Skin of body (tissue), 2 donors: Measurements from ENCODE around the gene LIMS1. TPM values are rescaled to one million over a fixed set of nuclear protein-coding genes. Genes with fewer than 3 reads are reported as not detected.
"Not testable (repeated sequence)": the region's sequence is repeated elsewhere in the genome, so short reads cannot be mapped to it uniquely, and the experiment has no call there.

Experiments used
- DNase-seq: peaks from one replicate; lab custom pipeline; 2025; lab: John Stamatoyannopoulos, UW
- total RNA-seq: library from RNA; depleted of rRNA; stranded (reverse); fragments of >200 nt; gene quantifications from one replicate; pipeline ENCODE4 v1.2.3, GENCODE V29; 2014

The LIMS1 gene
- total RNA-seq, 1 donor from 2014 or later = 48.0 TPM

DNA sequence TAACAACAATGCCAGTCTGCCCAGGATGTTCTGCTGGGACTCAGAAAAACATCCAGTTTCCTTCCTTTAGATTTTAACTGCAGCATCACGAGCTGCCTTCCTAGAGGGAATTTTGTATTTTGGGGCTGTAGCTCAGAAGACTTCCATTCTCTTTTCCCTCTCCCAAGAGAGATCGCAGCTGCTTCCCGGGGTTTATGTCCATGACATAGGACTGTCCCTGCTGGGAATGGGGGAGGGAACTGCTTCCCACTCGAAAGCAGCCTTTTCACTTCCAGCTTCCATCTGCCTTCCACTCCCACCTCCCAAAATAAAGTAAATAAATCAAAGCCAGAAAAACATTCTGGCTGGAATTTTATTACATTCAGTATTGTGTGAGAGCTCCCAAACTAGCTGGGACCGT lies 52.4 kb downstream of the LIMS1 start:
- DNase-seq = peak; percentile 57

DNA sequence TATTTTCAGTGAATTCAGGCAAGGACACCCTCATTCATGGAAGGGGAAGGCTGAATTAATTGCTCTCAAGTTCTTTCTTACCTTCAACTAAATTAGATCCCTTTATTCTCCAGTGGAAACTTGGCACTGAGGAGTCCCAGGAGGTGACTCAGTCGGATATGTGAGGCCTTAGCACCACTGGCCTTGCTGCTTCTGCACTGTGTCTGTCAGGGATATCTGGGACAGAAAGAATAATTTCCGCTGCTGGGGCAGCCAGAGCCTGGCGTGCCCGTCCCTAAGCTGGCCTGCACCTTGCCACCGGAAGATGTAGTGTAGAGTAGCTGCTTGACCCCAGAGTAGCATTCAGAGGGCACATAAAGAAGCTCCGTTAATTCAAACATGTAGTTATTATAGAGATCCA lies 53.4 kb downstream of the LIMS1 start:
- DNase-seq = no peak

DNA sequence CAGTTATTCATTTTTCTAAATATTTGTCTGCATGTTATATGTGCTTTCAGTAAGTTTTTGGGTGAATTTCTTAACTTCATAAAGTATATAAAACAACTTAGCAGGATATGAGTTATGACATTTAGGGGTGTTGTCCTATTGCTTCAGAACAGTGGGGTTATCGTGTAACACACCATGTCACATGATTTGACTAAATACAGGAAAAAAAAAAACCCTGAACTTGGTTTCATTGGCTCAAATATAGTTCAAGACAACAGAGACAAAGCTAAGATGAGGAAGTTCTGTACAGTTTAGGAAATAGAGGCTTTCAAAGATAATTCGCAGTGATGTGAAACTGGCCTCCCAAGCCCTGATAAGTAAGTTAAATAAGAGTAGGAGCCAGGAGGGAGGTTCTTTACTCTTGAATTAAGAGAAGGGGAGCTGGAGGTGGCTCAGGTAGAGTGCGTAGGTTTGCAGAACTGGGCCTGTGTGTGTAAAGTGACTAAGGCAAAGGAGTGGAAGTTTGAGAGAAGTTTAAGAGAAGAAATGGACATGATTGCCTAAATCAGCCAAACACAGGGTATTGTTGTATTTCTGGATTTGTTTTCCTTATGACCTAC lies 53.9 kb downstream of the LIMS1 start:
- DNase-seq = no peak

DNA sequence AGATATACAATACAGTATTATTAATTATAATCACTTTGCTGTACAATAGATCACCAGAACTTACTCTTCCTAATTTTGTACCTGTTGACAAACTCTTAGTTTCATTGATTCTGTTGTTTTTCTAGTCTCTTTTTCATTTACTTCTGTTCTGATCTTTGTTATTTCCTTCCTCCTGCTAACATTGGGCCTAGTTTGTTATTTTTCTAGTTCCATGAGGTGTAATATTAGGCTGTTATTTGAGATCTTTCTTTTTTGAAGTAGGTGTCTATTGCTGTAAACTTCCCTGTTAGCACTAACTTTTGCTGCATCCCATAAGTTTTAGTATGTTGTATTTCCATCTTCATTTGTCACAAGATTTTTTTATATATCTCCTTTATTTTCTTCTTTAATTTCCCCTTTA lies 55.1 kb downstream of the LIMS1 start:
- no peak for DNase-seq

DNA sequence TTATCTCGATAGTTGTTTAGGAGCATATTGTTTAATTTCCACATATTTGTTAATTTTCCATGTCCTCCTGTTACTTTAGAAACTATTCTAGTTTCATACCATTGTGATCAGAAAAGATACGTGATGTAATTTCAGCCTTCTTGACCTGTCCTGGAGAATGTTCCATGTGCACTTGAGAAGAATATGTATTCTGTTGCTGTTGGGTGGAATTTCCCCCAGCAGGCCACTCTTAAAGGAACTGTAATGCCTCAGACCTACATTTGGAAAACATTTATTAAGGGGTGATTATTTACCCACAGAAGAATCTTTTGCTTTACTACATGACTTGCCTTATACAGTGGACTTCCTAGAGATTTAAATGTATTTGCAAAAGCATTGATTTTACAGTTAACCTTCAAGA lies 55.5 kb downstream of the LIMS1 start:
- no peak for DNase-seq

DNA sequence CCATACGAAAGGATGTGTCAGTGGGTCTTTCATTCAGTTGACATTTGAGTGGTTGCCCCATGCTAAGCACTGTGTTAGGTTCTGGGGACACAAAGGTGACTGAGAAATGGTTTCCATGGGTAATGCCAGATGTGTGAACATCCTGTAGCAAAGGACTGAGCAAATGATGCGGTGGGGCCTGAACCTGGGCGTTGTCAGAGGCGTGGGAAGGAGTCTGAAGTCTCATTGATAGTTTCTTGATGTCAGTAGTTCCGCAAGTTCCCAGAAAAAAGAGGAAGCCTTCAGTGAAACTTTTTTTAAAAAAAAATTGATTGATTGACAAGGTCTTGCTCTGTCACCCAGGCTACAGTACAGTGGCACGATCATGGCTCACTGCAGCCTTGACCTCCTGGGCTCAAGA lies 56.9 kb downstream of the LIMS1 start:
- no peak for DNase-seq

DNA sequence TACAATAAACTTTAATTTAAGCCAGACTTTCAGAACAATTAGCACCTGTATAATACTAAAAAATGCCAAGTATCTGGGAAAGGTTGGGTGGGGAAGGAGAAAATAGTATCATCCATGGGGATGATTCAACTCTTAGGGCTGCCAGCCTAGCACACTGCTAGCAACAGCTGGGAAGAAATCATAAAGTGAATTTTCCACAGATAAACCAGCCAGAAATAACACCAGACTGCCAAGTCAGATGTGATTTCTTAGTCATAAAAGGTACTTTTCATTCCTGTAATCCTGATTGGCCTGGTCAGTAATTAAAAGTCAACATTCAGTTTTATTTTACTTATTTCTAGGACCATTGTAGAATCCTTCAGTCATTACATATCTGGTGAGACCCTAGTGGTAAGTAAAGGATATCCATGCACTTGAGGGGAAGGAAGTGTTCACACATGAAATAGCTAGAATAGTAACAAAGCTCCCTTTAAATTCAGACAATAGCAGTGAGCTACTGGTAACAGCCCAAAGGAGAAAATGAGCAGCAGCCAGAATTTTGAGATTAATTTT lies 59.4 kb downstream of the LIMS1 start:
- DNase-seq = peak; percentile 39

DNA sequence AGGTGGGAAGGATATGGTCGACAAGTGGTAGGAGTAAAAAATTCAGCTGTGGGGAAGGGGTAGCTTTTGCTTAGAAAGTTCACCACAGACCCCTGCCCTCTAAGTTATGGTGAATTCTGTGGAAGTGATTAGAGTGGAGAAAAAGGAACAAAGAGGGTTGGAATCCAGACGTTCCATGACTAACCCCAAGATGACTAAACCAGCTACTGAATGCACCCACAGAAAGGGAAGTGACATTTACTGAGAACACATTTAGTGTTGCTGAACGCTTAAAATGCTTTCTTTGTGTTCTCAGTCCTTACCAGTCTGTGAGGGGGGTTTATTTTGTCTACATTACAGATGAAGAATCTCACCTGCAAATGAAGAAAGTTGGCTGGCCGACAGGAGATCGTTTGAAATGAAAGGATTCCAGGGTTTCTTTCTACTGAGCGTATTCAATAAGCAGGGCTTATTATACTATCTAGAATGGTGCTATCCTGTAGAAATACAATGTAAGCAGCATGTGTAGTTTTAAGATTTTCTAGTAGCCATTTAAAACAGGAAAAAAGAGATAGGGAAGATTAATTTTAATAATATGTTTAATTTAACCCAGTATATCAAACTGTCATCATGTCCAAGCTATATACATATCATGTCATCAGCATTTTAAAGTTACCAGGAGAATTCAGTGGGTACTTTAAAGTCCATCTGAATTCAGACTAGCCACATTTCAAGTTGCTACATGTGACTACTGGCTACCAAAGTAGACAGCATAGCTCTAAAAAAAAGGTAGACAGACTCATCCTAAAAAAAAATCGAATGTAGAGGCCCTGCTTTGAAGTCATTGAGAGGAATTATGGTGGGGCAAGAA lies 60.1 kb downstream of the LIMS1 start:
- peak; percentile 44 for DNase-seq

DNA sequence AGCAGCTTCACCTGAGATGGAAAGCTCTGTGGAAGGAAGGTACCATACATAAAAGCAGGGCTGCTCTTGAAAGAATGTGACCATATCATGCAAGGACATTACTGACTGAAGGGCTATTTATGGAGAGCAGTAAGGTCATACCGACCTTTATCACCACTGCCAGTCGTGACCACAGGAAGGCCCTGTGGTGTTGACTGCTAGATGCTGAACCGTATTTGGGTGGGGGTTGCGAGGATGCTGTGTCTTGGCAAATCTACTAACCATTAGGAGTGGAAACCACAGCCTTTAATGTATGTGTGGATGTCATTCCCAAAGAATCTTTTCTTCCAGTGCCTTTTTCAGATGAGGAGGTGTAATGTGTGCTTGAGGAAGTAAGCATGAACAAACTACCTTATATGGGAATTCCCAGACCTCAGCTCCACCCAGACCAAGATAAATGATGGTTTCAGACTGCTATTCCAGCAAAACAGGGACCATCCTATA lies 60.8 kb downstream of the LIMS1 start:
- DNase-seq = no peak

DNA sequence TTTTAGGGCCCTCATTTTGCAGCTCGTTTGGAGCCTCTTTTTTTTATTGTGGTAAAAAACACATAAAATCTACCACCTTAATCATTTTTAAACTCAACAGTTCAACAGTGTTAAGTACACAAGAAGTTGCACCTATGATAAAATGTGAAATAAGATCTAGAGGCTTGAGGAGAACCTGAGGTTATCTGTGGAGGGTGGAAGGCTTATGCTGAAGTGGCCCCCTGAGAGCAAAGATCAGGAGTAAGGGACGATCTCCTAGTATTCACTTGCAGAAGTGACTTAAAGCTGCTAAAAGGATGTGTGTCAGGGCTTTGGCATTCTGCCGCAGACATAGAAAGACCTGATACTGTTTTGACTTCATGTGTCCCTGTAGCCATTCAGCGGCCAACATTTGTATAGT lies 61.5 kb downstream of the LIMS1 start:
- DNase-seq = not testable (repeated sequence)

DNA sequence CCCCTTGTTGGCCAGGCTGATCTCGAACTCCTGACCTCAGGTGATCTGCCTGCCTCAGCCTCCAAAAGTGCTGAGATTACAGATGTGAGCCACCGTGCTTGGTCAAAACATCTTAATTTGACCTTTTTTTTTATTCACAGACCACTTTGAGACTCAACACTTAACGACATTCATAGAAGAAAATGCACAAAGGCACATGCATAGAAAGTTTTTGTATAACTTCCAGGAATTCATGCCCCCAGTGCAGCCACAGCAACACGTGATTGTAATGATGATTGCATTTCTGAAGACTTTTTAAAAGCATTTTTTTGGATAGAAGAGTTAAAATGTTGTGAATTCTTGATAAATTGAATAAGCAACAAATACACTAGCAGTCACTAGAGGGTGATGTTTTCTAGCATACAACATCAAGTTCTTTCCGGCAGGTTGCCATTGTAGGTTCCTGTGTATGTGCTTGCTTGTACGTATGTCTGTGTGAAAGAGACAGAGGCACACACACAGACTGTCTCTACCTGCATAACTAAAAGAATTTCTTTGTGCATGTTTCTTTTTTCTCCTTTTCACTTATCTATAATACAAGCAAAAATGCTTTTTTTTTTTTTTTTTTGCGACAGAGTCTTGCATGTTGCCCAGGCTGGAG lies 63.0 kb downstream of the LIMS1 start:
- not testable (repeated sequence) for DNase-seq

DNA sequence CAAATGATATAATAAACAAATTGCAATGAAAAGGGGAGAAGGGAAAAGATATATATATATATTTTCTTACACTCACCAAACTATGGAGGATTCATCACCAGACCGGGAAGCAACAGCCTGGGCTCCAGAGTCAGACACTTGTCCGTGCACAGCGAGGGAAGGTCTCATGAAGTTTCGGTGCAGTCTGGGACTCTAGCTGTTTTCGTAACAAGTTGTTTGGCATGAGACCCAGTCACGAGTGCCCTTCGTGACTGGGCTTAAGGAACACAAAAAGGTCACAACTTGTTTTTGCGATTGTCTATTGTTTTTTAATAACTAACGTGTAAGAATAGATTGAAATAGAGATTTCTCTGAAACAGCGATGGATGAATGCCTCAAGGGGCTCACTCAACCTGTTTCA lies 66.9 kb downstream of the LIMS1 start:
- DNase-seq = not testable (repeated sequence)

DNA sequence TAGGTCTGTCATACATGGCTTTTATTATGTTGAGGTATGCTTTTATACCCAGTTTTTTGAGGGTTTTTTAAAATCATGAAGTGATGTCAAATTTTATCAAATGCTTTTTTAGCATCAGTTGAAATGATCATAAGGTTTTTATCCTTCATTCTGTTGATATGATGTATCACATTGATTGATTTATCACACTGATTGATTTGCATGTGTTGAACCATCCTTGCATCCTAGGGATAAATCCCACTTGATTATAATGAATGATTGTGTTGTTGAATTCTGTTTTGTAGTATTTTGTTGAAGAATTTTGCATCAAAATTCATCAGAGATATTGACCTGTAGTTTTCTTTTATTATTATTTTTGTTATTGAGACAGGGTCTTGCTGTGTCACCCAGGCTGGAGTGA lies 68.2 kb downstream of the LIMS1 start:
- no peak for DNase-seq

DNA sequence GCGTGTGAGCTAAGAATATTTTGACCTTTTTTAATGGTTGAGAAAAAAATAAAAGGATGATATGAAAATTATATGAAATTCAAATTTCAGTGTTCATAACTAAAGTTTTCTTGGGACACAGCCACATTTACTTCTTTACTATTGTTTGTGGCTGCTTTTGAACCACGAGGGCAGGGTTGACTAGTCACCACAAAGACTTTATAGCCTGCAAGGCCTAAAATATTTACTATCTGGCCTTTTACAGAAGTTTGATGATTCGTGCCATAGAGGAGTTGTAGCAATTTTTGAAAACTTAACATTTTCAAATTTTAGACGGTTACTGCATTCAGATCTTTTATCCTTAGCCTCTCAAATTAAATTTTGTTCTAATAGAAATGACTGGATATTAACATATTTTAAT lies 69.9 kb downstream of the LIMS1 start:
- DNase-seq = no peak

DNA sequence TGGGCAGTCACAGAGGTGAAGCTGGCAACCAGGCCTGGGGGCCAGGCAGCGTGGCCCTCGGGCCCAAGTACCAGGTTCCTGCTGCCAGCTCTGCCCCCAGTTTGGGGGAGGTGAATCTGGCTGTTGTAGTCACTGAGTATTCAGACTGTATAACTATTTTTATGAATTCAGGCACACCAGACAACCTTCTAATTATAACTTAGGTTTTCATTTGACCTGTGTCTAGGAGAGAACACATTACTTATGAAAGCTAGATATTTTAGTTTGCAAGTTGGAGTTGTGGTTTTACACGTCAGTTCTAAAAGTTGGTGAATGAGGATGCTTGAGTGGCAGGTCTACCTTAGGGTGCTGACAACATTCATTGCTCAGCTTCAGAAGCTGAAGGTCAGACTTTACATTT lies 71.7 kb downstream of the LIMS1 start:
- DNase-seq = no peak

DNA sequence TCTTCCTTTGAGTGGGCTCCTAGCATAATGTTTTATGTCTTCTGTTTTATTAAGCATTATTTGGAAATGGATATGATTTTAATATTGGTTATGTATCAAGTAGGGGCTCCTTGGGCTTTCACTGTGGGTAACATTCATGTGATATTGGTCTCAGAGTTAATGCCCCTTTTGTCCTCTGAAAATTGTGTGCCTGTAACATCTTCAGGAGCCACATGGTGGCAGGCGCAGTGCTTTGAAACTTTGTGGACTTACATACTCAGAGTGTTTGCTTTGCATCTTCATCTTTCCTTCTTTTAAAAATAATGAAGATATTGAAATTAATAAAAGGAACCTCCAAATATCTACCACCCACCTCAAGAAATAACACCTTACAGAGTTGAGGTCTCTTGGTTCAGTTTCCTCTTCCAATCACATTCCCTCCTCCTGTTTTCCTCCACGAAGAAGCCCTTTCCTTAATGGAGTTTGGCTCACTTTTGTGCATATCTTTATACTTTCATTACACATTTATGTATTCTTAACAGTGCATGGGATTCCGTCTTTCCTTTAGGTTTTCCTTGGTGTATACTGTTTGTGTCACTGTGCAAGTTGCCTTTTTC lies 73.5 kb downstream of the LIMS1 start:
- peak; percentile 18 for DNase-seq

DNA sequence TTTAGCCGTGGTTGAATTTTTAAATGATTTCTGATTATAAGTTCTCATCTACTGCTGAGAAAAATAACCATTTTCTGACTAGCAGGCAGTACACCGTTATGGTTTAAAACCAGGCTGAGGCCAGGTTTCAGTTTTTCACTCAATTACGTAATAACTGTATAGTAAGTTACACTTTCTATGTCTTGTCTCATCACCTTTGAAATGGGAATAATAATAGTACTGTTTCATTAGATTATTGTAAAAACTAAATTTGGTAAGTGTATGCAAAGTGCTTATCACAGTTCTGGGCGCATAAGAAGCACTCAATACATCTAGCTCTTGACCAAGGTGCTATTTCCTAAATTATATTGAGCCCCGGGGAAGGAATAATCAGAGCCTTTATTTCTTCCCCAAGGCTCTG lies 76.8 kb downstream of the LIMS1 start:
- DNase-seq = no peak

DNA sequence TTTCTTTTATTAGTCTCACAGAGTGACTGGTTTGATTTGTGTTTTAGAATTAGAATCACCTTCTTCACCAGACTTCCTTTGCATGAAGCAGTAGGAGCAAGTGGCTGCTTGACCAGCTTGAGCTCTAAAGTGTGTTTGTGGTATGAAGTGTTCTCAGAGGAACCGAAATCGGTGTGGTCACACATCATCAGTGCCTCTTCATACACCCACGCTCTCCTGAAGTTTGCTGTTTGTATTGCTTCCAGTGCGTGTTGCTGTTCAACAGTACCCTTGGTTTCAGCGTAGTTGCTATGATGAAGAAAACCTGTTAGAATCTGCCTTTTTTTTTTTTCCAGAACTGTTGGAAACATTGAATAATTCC lies 77.9 kb downstream of the LIMS1 start:
- no peak for DNase-seq

DNA sequence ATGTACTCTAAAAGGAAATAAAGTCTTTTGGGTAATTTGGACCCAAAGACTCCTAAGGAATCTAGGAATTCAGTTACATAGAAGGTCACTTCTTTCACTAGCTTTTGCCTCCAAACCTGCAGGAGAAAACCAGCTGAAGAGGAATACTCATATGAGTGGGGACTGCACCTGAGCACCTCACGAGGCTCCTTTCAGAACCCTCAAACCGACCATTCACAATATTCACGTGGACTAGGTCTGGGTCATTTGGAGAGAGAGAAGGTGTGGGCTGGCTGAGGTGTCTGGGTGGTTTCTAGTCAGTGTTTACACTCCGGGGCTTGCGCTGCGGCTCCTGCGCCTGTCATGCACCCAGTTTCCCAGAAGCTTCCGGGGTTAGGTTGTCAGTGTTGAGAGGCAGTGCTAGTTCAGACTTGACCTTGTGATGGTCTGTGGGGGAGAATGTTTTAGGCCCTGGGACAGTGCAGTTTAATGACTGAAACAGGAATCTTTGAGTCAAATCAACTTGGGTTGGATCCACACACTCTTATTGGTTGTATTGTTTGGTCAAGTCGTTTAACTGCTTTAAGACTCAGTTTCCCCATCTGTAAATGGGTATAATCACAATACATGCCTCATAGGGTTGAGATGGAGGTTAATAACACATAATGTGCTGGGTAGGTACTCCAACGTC lies 78.4 kb downstream of the LIMS1 start:
- DNase-seq = no peak

DNA sequence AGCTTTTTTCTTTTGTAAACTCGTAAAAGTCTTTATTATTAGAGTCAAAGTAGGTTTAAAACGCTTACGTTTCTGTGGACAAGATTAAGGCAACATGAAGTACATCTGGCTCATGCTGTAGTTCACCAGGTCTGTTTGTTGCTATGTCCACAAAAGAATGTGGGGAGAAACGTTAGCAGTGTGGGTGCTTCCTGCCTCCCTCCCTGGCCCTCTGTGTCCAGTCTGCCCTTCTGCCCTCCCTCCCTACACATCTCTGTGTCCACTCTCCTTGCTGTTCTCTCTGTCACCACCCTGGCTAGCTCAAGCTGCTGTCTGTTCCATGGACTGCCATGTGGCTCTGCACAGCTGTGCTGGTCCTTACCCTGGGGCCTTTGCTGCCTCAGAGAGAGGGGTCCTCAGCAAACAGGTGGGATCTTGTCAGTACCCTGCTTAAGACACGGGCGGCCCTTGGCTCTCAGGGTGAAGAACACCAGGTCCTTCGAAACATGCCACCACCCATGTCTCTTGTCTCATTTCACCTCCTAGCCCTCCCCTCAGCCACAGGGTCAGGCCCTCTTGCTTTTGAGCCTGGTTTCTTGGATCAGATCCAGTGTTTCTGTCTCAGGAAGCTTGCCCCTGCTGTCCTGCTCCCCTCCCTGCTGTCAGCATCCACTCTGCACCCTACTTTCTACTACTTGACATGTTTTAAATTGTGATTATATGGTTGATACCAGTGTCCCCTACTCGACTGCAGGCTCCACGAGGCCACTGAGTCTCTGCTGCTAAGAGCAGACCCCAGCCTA lies 79.2 kb downstream of the LIMS1 start:
- no peak for DNase-seq
